ENCODE results near the gene HNF4A. TPM values are rescaled to one million over a fixed set of nuclear protein-coding genes. Genes with fewer than 3 reads are reported as not detected.

Gene HNF4A
- total and polyA plus RNA-seq, 2 of the 13 experiments (the other 11 are each of a cell fraction or from before 2014, with no cell fraction given), result 80.9 to 169 TPM

GRCh38 chr20:44357020-44357419 is 1.5 kb downstream of the HNF4A start (continued):
- TF ChIP-seq JUNB (CRISPR knock-in tag; IDR thresholded peaks at IDR 0.05; ENCODE audit: borderline replicate concordance) (no peak), KLF9 (CRISPR knock-in tag; IDR thresholded peaks at IDR 0.05; ENCODE audit: low read depth) (no peak), ZBTB21 (CRISPR knock-in tag; IDR thresholded peaks at IDR 0.05) (no peak), SMC3 (IDR thresholded peaks at IDR 0.05; ENCODE audit: low read length) (no peak), ZNF281 (CRISPR knock-in tag; IDR thresholded peaks at IDR 0.05; ENCODE audit: borderline replicate concordance) (no peak), ZNF639 (CRISPR knock-in tag; conservative IDR thresholded peaks at IDR 0.05) (no peak), ZNF280D (CRISPR knock-in tag; IDR thresholded peaks at IDR 0.05) (no peak), NFAT5 (CRISPR knock-in tag; IDR thresholded peaks at IDR 0.05) (no peak), HOXA9 (CRISPR knock-in tag; IDR thresholded peaks at IDR 0.05; ENCODE audit: borderline replicate concordance) (no peak), RORA (CRISPR knock-in tag; IDR thresholded peaks at IDR 0.05) (no peak), REPIN1 (CRISPR knock-in tag; IDR thresholded peaks at IDR 0.05; ENCODE audit: borderline replicate concordance, low read depth) (peak; percentile 35; the same call in 1 of the 2 replicates), ZZZ3 (CRISPR knock-in tag; IDR thresholded peaks at IDR 0.05; ENCODE audit: borderline replicate concordance) (0 out of 2 replicates have a peak, but pooled peaks have one; percentile 6), ZNF552 (CRISPR knock-in tag; IDR thresholded peaks at IDR 0.05; ENCODE audit: borderline replicate concordance) (peak; percentile 54; the same call in 1 of the 2 replicates), FOXP1 (IDR thresholded peaks at IDR 0.05) (no peak), FOXP1 (CRISPR knock-in tag; IDR thresholded peaks at IDR 0.05) (no peak), RBM22 (optimal IDR thresholded peaks at IDR 0.05; ENCODE audit: low read length) (peak; percentile 76)
